Ishikawa (cell line): ENCODE measurements around the gene CDK19.

Experiments used
- CEBPB ChIP-seq: IDR thresholded peaks from 2 replicates; pipeline ENCODE4 v1.6.1; 2012
- CREB1 ChIP-seq: IDR thresholded peaks from 2 replicates; pipeline ENCODE4 v1.6.1; 2012; ENCODE audit warnings: low read depth
- EGR1 ChIP-seq: IDR thresholded peaks from 2 replicates; pipeline ENCODE4 v1.6.1; 2012
- EP300 ChIP-seq: IDR thresholded peaks from 2 replicates; pipeline ENCODE4 v1.6.1; 2012; ENCODE audit warnings: borderline replicate concordance
- FOXM1 ChIP-seq: IDR thresholded peaks from 2 replicates; pipeline ENCODE4 v1.6.1; 2012; ENCODE audit warnings: low read depth, borderline replicate concordance
- NFIC ChIP-seq: IDR thresholded peaks from 2 replicates; pipeline ENCODE4 v1.6.1; 2012
- RAD21 ChIP-seq: IDR thresholded peaks from 2 replicates; pipeline ENCODE4 v1.6.1; 2012; ENCODE audit warnings: low read depth
- TAF1 ChIP-seq: IDR thresholded peaks from 2 replicates; pipeline ENCODE4 v1.6.1; 2012; ENCODE audit warnings: low read depth, mild to moderate bottlenecking
- TCF12 ChIP-seq: IDR thresholded peaks from 2 replicates; pipeline ENCODE4 v1.6.1; 2012; ENCODE audit warnings: low read depth
- TEAD4 ChIP-seq: IDR thresholded peaks from 2 replicates; pipeline ENCODE4 v1.6.1; 2012
- YY1 ChIP-seq: IDR thresholded peaks from 2 replicates; pipeline ENCODE4 v1.6.1; 2012; ENCODE audit warnings: low read depth
- ZBTB7A ChIP-seq: IDR thresholded peaks from 2 replicates; pipeline ENCODE4 v1.6.1; 2012; ENCODE audit warnings: low read depth
- TF ChIP-seq, protein P1 (sequence below): IDR thresholded peaks from 2 replicates; pipeline ENCODE4 v1.6.1; 2012
- TF ChIP-seq, protein P2 (sequence below): IDR thresholded peaks from 2 replicates; pipeline ENCODE4 v1.6.1; 2012
- TF ChIP-seq, protein P3 (sequence below): IDR thresholded peaks from 2 replicates; pipeline ENCODE4 v1.6.1; 2012; ENCODE audit warnings: low read depth, mild to moderate bottlenecking

Gene CDK19

DNA sequence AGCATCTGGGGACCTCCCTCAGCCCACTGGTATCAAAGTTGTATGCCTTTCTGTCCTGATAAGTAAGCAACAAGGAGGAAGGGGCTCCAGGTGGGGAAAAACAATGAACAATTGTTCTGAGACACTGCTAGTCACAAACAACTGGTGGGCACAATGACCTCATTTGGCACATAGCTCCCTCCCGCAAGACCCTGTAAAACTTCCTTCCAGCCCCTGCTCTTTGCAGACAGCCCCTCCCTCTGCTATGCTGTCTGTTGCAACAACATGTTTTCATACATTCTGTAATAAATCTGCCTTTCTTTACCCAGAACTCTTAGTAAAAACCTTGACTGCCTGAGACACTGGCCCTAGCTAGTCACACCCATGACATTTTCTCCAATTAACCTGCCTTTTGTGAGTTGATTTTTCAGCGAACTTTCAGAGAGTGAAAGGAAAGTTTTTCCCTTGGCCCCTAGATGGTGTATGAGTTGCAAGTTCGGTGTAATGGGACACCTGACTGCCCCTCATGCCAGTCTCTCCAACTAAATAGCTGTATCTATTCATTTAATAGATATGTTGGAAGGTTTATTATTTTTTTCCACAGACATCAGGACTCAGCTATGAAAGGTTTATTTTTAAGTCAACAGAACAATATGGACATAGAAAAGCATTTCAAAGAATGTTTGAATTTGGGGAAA, 196.5 kb downstream of the CDK19 start:
- peak; percentile 60 for TF ChIP-seq RAD21
- no peak for TF ChIP-seq EP300

DNA sequence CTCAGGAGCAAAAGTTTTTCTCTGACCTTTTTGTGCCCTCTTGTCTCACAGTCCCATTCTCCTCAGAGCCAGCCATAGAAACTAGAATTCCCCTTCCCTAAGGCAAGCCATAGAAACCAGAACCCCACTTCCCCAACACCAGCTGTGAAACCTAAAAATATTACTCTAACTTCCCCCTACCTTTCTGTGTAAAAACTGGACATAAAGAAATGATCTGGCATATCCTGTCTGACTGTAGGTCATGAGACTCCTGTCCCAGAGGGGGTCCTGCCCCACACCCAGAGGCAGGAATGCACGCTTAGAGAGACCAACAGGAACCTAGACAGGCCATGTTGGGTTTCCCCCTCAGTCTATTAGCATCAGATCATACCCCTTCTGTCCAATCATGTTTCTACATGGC, 198.2 kb downstream of the CDK19 start:
- TF ChIP-seq TCF12 (no peak), NFIC (no peak), CREB1 (no peak), EP300 (no peak), RAD21 (no peak), TEAD4 (no peak), YY1 (no peak), ZBTB7A (no peak), FOXM1 (no peak)

DNA sequence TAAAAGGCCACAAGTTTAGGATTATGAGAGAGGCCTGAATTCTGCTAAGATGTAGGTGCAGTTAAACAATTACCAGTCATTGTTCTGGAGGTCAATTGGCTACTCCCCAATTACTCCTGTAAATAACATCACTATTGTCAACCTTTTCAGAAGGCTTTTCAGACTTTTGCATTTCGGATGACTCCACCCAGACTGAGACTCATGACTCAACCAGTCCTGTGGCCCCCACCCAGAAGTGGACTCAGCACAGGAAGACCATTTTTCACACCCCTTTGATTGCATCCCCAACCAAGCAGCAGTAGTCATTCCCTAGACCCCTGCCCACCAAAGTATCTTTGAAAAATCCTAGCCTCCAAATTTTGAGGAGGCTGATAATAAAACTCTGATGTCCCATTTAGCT, 199.5 kb downstream of the CDK19 start:
- no peak for TF ChIP-seq TCF12
- TF ChIP-seq CREB1, result no peak
- no peak for TF ChIP-seq EGR1
- TF ChIP-seq RAD21, result no peak
- no peak for TF ChIP-seq NFIC
- no peak for TF ChIP-seq ZBTB7A
- TF ChIP-seq, protein P1, sequence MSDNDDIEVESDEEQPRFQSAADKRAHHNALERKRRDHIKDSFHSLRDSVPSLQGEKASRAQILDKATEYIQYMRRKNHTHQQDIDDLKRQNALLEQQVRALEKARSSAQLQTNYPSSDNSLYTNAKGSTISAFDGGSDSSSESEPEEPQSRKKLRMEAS, result no peak
- TF ChIP-seq FOXM1, result no peak
- TF ChIP-seq EP300, result no peak
- TF ChIP-seq, protein P2, sequence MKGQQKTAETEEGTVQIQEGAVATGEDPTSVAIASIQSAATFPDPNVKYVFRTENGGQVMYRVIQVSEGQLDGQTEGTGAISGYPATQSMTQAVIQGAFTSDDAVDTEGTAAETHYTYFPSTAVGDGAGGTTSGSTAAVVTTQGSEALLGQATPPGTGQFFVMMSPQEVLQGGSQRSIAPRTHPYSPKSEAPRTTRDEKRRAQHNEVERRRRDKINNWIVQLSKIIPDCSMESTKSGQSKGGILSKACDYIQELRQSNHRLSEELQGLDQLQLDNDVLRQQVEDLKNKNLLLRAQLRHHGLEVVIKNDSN, result no peak
- TF ChIP-seq YY1, result no peak
- TF ChIP-seq, protein P3, sequence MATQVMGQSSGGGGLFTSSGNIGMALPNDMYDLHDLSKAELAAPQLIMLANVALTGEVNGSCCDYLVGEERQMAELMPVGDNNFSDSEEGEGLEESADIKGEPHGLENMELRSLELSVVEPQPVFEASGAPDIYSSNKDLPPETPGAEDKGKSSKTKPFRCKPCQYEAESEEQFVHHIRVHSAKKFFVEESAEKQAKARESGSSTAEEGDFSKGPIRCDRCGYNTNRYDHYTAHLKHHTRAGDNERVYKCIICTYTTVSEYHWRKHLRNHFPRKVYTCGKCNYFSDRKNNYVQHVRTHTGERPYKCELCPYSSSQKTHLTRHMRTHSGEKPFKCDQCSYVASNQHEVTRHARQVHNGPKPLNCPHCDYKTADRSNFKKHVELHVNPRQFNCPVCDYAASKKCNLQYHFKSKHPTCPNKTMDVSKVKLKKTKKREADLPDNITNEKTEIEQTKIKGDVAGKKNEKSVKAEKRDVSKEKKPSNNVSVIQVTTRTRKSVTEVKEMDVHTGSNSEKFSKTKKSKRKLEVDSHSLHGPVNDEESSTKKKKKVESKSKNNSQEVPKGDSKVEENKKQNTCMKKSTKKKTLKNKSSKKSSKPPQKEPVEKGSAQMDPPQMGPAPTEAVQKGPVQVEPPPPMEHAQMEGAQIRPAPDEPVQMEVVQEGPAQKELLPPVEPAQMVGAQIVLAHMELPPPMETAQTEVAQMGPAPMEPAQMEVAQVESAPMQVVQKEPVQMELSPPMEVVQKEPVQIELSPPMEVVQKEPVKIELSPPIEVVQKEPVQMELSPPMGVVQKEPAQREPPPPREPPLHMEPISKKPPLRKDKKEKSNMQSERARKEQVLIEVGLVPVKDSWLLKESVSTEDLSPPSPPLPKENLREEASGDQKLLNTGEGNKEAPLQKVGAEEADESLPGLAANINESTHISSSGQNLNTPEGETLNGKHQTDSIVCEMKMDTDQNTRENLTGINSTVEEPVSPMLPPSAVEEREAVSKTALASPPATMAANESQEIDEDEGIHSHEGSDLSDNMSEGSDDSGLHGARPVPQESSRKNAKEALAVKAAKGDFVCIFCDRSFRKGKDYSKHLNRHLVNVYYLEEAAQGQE, result no peak
- TF ChIP-seq TEAD4, result no peak
- no peak for TF ChIP-seq CEBPB
- no peak for TF ChIP-seq TAF1

DNA sequence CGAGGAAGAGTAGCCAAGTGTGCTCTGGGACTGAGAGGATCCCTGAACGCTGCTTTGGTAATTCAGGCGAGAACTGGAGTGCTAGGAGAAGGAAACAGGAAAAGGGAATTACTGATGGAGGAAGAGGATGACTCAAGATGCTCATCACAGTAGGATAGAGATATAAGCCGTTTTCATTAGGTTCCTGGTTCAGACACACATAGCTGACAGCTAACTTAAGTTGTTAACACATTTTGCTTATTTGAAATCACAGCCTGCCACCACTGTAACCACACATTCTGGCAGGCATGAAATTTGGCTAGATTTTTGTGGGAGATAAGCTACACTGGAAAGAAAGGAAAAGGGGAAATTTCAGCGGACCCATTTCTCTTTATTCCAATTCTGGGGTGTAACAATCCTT, 200.7 kb downstream of the CDK19 start:
- TF ChIP-seq, protein P2, result no peak
- TF ChIP-seq RAD21 (no peak), NFIC (no peak), EP300 (no peak), CREB1 (no peak), CEBPB (no peak), TCF12 (no peak), ZBTB7A (no peak), TAF1 (no peak), EGR1 (no peak), YY1 (no peak), TEAD4 (no peak), FOXM1 (no peak)
- TF ChIP-seq, protein P1, result no peak
- TF ChIP-seq, protein P3, result no peak

DNA sequence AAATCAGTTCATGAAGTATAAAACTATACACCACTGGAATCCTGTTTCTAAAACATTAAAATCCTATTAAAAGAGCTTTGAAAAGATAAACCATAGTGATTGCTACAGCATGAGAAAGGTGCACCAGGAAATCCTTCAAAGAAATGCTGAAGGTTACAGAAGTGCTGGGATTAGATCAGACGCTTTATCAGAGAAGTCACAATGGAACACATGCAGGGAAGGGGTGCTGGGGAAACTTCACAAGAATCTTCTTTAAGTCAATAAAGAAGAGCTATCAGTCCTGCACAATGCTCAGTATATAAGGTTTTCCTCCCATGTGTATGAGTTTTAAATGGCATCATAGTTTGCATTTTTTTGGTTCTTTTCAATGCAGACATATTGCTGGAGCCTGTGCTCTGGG, 201.2 kb downstream of the CDK19 start:
- no peak for TF ChIP-seq TEAD4
- no peak for TF ChIP-seq CREB1
- TF ChIP-seq, protein P3, result no peak
